Smooth muscle cell of the brain vasculature (primary cell): ENCODE measurements around the gene NOL3.
"Not testable (repeated sequence)": the region's sequence is repeated elsewhere in the genome, so short reads cannot be mapped to it uniquely, and the experiment has no call there.

Source experiments
- DNase-seq: peaks from one replicate; pipeline ENCODE4 v3.0.0-alpha.2; 2012; ENCODE audit warnings: low read depth, low spot score

Gene NOL3

GRCh38 chr16:67170168-67170948, at the start of gene NOL3:
Gene NOL3, plus strand, starts transcription at chr16:67170538.
- DNase-seq = no peak

- not testable (repeated sequence) for DNase-seq
These were observed 47.5 kb upstream of the NOL3 start for GRCh38 chr16:67122799-67123198.

GRCh38 chr16:67128417-67128816, 41.9 kb upstream of the NOL3 start:
- DNase-seq = no peak

- no peak for DNase-seq
These were observed 41.5 kb upstream of the NOL3 start for GRCh38 chr16:67128887-67129286.

- DNase-seq = no peak
These were observed 40.9 kb upstream of the NOL3 start for GRCh38 chr16:67129422-67129821.

GRCh38 chr16:67137605-67138004, 32.7 kb upstream of the NOL3 start:
- DNase-seq = no peak

GRCh38 chr16:67141391-67141790, 28.9 kb upstream of the NOL3 start:
- DNase-seq = no peak

GRCh38 chr16:67142342-67142741, 28.0 kb upstream of the NOL3 start:
- DNase-seq = no peak

GRCh38 chr16:67144943-67145342, 25.4 kb upstream of the NOL3 start:
- DNase-seq = no peak

- DNase-seq = no peak
These were observed 24.6 kb upstream of the NOL3 start for GRCh38 chr16:67145746-67146145.

GRCh38 chr16:67146523-67147357, 23.6 kb upstream of the NOL3 start:
- no peak for DNase-seq

GRCh38 chr16:67147437-67148140, 22.7 kb upstream of the NOL3 start:
- DNase-seq = no peak

- DNase-seq = no peak
These were observed 22.1 kb upstream of the NOL3 start for GRCh38 chr16:67148221-67148620.

- no peak for DNase-seq
These were observed 21.6 kb upstream of the NOL3 start for GRCh38 chr16:67148656-67149275.

GRCh38 chr16:67149276-67150046, 20.9 kb upstream of the NOL3 start:
- DNase-seq = no peak

GRCh38 chr16:67150047-67150832, 20.1 kb upstream of the NOL3 start:
- DNase-seq = no peak

- no peak for DNase-seq
These were observed 19.4 kb upstream of the NOL3 start, which contains the start of gene B3GNT9 for GRCh38 chr16:67150833-67151396. Gene B3GNT9, minus strand, starts transcription at chr16:67150998. Its CDS starts 513 bp downstream, at chr16:67150485.

GRCh38 chr16:67151431-67152097, 18.8 kb upstream of the NOL3 start:
- no peak for DNase-seq
